ENCODE results near the gene THYN1. TPM values are rescaled to one million over a fixed set of nuclear protein-coding genes. Genes with fewer than 3 reads are reported as not detected.

Gene THYN1
- total and polyA plus RNA-seq, 2 of the 13 experiments (the other 11 are each of a cell fraction or from before 2014, with no cell fraction given): 36.1 to 87.6 TPM

GRCh38 chr11:134253188-134253993, at the start of gene THYN1, which contains the start of gene ACAD8 (continued):
- TF ChIP-seq ZNF407 (CRISPR knock-in tag; IDR thresholded peaks at IDR 0.05; ENCODE audit: not compliant biosample characterization) (peak; percentile 34), ARNT2 (CRISPR knock-in tag; IDR thresholded peaks at IDR 0.05; ENCODE audit: low read depth) (peak; percentile 69), ZNF773 (CRISPR knock-in tag; IDR thresholded peaks at IDR 0.05; ENCODE audit: borderline replicate concordance) (no peak; the same call in 1 of the 2 replicates), KMT2A (CRISPR knock-in tag; IDR thresholded peaks at IDR 0.05) (peak; percentile 98), CENPT (CRISPR knock-in tag; IDR thresholded peaks at IDR 0.05; ENCODE audit: low read depth) (no peak), JARID2 (CRISPR knock-in tag; IDR thresholded peaks at IDR 0.05; ENCODE audit: insufficient replicate concordance) (no peak), ZNF574 (CRISPR knock-in tag; IDR thresholded peaks at IDR 0.05) (peak; percentile 87), DR1 (CRISPR knock-in tag; IDR thresholded peaks at IDR 0.05) (no peak), PATZ1 (CRISPR knock-in tag; IDR thresholded peaks at IDR 0.05) (peak; percentile 62), ZNF20 (CRISPR knock-in tag; IDR thresholded peaks at IDR 0.05) (no peak), HNF4A (CRISPR knock-in tag; IDR thresholded peaks at IDR 0.05) (no peak), STAG1 (CRISPR knock-in tag; IDR thresholded peaks at IDR 0.05) (no peak), ZNF44 (CRISPR knock-in tag; IDR thresholded peaks at IDR 0.05) (peak; percentile 95; the same call in 1 of the 2 replicates), RARA (CRISPR knock-in tag; IDR thresholded peaks at IDR 0.05) (0 out of 2 replicates have a peak, but pooled peaks have one; percentile 9), DNMT1 (CRISPR knock-in tag; IDR thresholded peaks at IDR 0.05) (no peak), ZNF788 (CRISPR knock-in tag; IDR thresholded peaks at IDR 0.05; ENCODE audit: borderline replicate concordance) (no peak; the same call in 1 of the 2 replicates)
